ENCODE data around the gene TRPM4. TPM values are rescaled to one million over a fixed set of nuclear protein-coding genes. Genes with fewer than 3 reads are reported as not detected.

The TRPM4 gene
- total RNA-seq, 4 donors from 2014 or later: 7.6 to 28.9 (median 18.0) TPM

- Histone ChIP-seq H3K27me3 (peaks cover 0 to 2% (median 0%) of the 10 kb centered on the region in 4 donors), H3K9me3 (no peaks in the 10 kb centered on the region), H3K36me3 (no peaks in the 10 kb centered on the region), H3K27ac (no peak overlapping the region), H3K4me3 (no peak overlapping the region), H3K4me1 (peaks cover 0 to 10% (median 3%) of the 10 kb centered on the region in 3 donors)
- TF ChIP-seq CTCF (IDR thresholded peaks at IDR 0.05) (no peak), POLR2A (IDR thresholded peaks at IDR 0.05) (no peak)
- DNase-seq: no peak
- intact Hi-C loops (cut with DNase I): loop anchor here (5.0 kb wide), 1 partner anchor 73 kb away; no protein-coding TSS in a partner anchor
- 88 to 90% methylated on average over 3 of the region's 3 CpGs for WGBS, 2 donors
These were observed 71.8 kb downstream of the TRPM4 start for GRCh38 chr19:49229416-49229815.

- H3K4me3 ChIP-seq: no peak overlapping the region
- DNase-seq: no peak
- no peak overlapping the region for H3K27ac ChIP-seq
- no peaks in the 10 kb centered on the region for H3K27me3 ChIP-seq
- TF ChIP-seq CTCF (IDR thresholded peaks at IDR 0.05) (no peak), POLR2A (IDR thresholded peaks at IDR 0.05) (no peak)
- no peaks in the 10 kb centered on the region for H3K9me3 ChIP-seq
- 78 to 83% methylated on average over 6 to 7 of the region's 7 CpGs for WGBS, 2 donors
- peaks cover 0 to under 1% (median 0%) of the 10 kb centered on the region in 3 donors for H3K4me1 ChIP-seq
- no peaks in the 10 kb centered on the region for H3K36me3 ChIP-seq
- intact Hi-C loops (cut with DNase I): no loop called here
These were observed 73.8 kb downstream of the TRPM4 start for GRCh38 chr19:49231389-49231788.

DNA sequence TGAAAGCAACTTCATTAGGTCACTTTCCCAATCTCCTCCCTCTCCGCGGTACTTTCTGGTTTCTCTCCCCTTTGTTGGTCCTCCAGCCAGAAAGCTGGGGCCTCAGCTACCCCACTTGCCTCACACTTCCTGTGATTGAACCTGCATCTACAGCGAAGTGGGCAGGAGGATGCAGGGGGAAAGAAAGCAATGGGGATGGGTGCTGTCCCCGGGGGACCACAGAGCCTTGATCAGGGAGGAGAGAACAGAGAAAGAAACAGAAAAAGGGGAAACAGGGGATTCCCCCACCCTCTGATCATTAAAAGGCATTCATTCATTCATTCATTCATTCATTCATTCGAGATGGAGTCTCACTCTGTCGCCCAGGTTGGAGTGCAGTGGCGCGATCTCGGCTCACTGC lies 74.2 kb downstream of the TRPM4 start:
- Histone ChIP-seq H3K27me3 (no peaks in the 10 kb centered on the region), H3K4me1 (no peaks in the 10 kb centered on the region), H3K27ac (no peak overlapping the region), H3K36me3 (no peaks in the 10 kb centered on the region), H3K9me3 (no peaks in the 10 kb centered on the region), H3K4me3 (no peak overlapping the region)
- no peak for DNase-seq
- 59 to 79% methylated on average over 7 of the region's 9 CpGs for WGBS, 2 donors
- intact Hi-C loops (cut with DNase I): no loop called here
- TF ChIP-seq CTCF (IDR thresholded peaks at IDR 0.05): no peak
- no peak for TF ChIP-seq POLR2A (IDR thresholded peaks at IDR 0.05)

- intact Hi-C loops (cut with DNase I): no loop called here
- TF ChIP-seq POLR2A (IDR thresholded peaks at IDR 0.05) (no peak), CTCF (IDR thresholded peaks at IDR 0.05) (no peak)
- Histone ChIP-seq H3K27me3 (no peaks in the 10 kb centered on the region), H3K4me1 (no peaks in the 10 kb centered on the region), H3K4me3 (no peak overlapping the region), H3K27ac (no peak overlapping the region), H3K9me3 (no peaks in the 10 kb centered on the region), H3K36me3 (no peaks in the 10 kb centered on the region)
- 86 to 91% methylated on average over 1 of the region's 1 CpG for WGBS, 2 donors
- no peak for DNase-seq
These were observed 75.6 kb downstream of the TRPM4 start for GRCh38 chr19:49233163-49233562.

DNA sequence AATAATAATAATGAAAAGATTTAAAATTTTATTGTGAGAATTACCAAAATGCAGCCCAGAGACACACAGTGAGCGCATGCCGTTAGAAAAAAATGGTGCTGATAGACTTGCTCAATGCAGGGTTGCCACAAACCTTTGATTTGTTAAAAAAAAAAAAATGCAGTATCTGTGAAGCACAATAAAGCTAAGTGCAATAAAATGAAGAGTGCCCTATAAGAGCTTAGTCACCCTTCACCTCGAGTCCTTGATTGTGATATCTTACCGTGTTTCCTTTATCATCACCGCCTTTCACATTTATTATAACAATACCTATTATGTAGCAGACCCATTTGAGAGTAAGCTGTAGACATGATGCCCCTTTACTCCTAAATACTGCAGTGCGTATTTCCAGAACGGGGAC lies 84.2 kb downstream of the TRPM4 start:
- no peak for DNase-seq
- intact Hi-C loops (cut with DNase I): no loop called here
- WGBS, 2 donors: 79 to 80% methylated on average over 7 of the region's 7 CpGs

More for the DNA sequence above, 84.2 kb downstream of the TRPM4 start:
- Histone ChIP-seq H3K27ac (no peak overlapping the region), H3K36me3 (no peaks in the 10 kb centered on the region), H3K27me3 (no peaks in the 10 kb centered on the region), H3K9me3 (no peaks in the 10 kb centered on the region), H3K4me3 (no peak overlapping the region), H3K4me1 (no peaks in the 10 kb centered on the region)
- TF ChIP-seq CTCF (IDR thresholded peaks at IDR 0.05) (no peak), POLR2A (IDR thresholded peaks at IDR 0.05) (no peak)

Measured in esophagus squamous epithelium (tissue), 5 donors.